Measurements from ENCODE around the gene TMEM125.

The TMEM125 gene

DNA sequence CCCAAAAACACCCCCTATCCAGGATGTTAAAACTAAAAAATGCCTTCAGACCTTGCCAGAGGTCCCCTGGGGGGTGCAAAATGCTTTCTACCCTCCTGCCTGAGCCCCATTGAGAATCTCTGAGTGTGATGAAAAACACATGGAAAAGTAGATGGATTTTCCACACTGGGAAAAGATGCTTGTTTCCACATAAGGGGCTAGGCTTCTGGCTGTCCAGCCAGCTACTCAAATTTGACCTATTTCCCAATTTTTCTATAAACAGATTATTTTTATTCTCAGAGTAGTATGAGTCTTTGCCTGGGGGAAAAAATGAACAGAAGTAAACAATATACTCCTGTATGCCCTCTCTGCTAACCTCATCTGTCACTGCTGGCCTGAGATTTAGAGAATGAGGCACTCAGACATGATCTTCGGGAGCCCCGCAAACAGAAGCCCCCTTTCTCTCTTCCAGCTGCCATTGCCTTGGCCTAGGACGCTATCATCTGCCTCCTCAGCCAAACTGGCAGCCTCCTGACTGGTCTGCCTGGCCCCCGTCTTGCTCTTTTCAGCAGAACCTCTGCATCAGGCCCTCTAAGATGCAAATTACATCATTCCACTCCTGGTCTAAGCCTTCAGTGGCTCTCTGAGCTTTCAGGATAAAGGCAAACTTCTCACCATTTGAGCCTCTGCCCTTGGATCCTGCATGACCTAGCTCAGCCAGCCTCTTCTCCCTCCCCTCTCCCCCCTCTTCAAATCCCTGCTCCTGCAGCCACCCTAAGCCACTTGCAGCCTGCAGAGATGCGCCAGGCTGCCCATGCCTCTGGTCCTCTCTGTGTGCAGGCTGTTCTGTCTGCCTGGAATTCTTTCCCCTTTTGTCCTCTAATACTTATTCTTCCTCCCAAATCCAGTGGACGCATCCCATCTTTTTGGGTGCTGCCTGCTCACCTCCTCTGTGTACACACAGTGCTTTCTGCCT, 39.7 kb upstream of the TMEM125 start:
- CTCF ChIA-PET, result interaction anchor here (1.3 to 4.1 kb wide), 7 partner anchors 9 to 185 kb away, joined by 3 to 41 read pairs (median 4); no protein-coding TSS in a partner anchor
- DNase-seq (ENCODE audit: extremely low spot score), result no peak
- POLR2A ChIA-PET, result no interaction called here
- TF ChIP-seq, protein P1, sequence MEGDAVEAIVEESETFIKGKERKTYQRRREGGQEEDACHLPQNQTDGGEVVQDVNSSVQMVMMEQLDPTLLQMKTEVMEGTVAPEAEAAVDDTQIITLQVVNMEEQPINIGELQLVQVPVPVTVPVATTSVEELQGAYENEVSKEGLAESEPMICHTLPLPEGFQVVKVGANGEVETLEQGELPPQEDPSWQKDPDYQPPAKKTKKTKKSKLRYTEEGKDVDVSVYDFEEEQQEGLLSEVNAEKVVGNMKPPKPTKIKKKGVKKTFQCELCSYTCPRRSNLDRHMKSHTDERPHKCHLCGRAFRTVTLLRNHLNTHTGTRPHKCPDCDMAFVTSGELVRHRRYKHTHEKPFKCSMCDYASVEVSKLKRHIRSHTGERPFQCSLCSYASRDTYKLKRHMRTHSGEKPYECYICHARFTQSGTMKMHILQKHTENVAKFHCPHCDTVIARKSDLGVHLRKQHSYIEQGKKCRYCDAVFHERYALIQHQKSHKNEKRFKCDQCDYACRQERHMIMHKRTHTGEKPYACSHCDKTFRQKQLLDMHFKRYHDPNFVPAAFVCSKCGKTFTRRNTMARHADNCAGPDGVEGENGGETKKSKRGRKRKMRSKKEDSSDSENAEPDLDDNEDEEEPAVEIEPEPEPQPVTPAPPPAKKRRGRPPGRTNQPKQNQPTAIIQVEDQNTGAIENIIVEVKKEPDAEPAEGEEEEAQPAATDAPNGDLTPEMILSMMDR (IDR thresholded peaks at IDR 0.05; ENCODE audit: control extremely low read depth, extremely low read depth, low read depth, missing control alignments), result no peak

DNA sequence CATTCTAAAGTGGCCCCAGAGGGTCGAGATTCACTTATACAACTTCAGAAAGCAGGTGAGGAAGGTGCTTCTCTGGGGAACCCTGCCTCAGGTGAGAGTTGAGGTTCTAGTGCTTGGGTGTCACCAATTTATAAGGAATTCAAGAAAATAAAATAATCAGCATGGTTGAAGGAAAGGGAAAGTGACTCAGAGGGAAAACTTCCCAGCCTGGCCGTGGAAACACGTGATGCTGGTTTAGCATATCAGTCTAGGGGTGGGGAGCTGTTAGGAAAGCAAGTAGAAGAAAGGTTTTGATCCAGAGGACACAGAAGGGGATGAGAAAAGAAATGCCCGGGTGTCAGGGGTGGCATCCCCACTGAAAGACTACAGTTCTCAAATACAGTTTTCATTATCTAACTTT, 37.7 kb upstream of the TMEM125 start:
- TF ChIP-seq, protein P1 (IDR thresholded peaks at IDR 0.05; ENCODE audit: control extremely low read depth, extremely low read depth, low read depth, missing control alignments), result no peak
- POLR2A ChIA-PET, result no interaction called here
- DNase-seq (ENCODE audit: extremely low spot score), result no peak
- CTCF ChIA-PET, result interaction anchor here (0.9 to 1.0 kb wide), 2 partner anchors 12 to 126 kb away, joined by 3 read pairs; no protein-coding TSS in a partner anchor

DNA sequence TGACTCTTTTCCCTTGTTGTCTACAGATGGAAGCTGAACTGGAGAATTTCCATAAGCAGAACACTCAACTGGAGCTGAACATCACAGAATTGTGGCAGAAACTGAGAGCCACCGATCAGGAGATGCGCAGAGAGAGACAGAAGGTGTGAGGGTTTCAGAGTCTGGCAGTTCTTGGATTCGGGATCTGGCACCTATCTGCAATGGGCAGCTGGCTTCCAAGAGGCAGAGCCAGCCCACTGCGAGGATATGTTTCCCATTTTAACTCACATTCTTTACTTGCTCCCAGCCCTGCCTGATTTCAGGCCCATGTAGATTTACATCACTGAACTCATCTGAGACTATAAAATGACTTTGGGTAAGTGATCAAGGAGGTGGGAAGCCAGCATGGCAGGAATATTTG, 37.3 kb upstream of the TMEM125 start:
- ChIA-PET CTCF (interaction anchor here (0.9 kb wide), 1 partner anchor 126 kb away, joined by 3 read pairs; no protein-coding TSS in a partner anchor), POLR2A (no interaction called here)

DNA sequence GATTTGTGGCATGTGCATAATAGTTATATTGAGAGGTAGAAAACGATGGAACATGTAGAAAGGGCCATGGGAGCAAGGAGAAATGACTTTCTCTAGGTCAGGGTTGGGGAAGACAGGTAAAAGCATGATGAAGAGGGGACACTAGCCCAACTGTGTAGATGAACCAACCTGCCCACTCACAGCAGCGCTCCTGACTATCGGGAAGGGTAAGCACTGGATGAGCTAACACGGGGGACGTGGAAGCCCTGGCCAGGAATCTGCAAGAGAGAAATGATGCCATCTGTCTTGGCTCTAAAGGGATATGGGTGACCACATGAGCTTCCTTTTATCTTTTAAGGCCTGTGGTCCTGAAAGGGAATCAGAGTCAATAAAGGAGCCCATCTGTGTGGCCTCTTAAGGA, 36.2 kb upstream of the TMEM125 start:
- CTCF ChIA-PET, result interaction anchor here (1.6 kb wide), 1 partner anchor 181 kb away, joined by 6 read pairs; no protein-coding TSS in a partner anchor
- TF ChIP-seq, protein P1 (IDR thresholded peaks at IDR 0.05; ENCODE audit: control extremely low read depth, extremely low read depth, low read depth, missing control alignments), result no peak
- POLR2A ChIA-PET, result no interaction called here
- DNase-seq (ENCODE audit: extremely low spot score), result no peak

More for the DNA sequence above, 37.3 kb upstream of the TMEM125 start:
- no peak for DNase-seq (ENCODE audit: extremely low spot score)
- TF ChIP-seq, protein P1 (IDR thresholded peaks at IDR 0.05; ENCODE audit: control extremely low read depth, extremely low read depth, low read depth, missing control alignments), result no peak

DNA sequence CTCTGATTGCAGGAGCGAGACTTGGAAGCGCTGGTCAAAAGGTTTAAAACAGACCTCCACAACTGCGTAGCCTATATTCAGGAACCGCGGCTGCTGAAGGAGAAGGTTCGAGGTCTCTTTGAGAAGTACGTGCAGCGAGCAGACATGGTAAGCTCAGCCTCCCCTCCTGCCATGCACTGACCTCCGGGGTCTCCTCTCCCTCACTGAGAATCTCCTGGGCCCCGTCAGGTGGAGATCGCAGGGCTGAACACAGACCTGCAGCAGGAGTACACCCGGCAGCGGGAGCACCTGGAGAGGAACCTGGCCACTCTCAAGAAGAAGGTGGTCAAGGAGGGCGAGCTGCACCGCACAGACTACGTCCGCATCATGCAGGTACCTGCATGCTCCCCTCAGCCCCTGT, 35.5 kb upstream of the TMEM125 start:
- no peak for DNase-seq (ENCODE audit: extremely low spot score)
- POLR2A ChIA-PET, result no interaction called here
- CTCF ChIA-PET, result interaction anchor here (1.0 to 1.6 kb wide), 2 partner anchors 148 to 180 kb away, joined by 4 to 6 read pairs; no protein-coding TSS in a partner anchor
- TF ChIP-seq, protein P1 (IDR thresholded peaks at IDR 0.05; ENCODE audit: control extremely low read depth, extremely low read depth, low read depth, missing control alignments), result no peak

DNA sequence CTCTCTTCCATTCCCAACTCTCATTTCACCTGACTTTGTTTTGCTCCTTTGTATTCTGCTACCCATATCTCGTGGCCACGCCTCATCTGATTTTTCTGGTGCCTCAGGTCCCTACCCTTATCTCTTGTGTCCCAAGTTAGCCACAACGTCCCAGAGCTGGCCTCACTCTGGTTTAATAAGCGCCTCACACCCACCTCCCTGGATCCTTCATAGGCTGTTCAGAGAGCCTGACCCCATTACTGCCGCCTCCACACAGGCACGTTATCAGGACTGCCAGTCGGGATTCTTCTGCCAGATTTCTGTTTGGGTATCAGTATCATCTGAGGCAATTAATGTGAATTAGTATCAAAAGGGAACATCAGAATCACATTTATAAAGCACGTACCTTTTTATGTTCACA, 34.7 kb upstream of the TMEM125 start:
- TF ChIP-seq, protein P1 (IDR thresholded peaks at IDR 0.05; ENCODE audit: control extremely low read depth, extremely low read depth, low read depth, missing control alignments), result no peak
- POLR2A ChIA-PET, result no interaction called here
- CTCF ChIA-PET, result interaction anchor here (0.7 to 5.7 kb wide), 3 partner anchors 8 to 180 kb away, joined by 3 to 32 read pairs (median 4); no protein-coding TSS in a partner anchor
- no peak for DNase-seq (ENCODE audit: extremely low spot score)
